Epithelial cell of alveolus of lung (primary cell): ENCODE data around the gene ITGAD. TPM values are rescaled to one million over a fixed set of nuclear protein-coding genes. Genes with fewer than 3 reads are reported as not detected.

Experiments
- total RNA-seq: library from RNA; depleted of rRNA; stranded (reverse); fragments of >200 nt; gene quantifications from 2 replicates; pipeline ENCODE4 v1.2.1, GENCODE V29; 2015

The ITGAD gene
- total RNA-seq, result not detected in 2 replicates

GRCh38 chr16:31393056-31393455 is at the start of gene ITGAD:
TSS of gene ITGAD (plus strand) at chr16:31393335. CDS start at chr16:31393361, 26 bp downstream.

GRCh38 chr16:31354394-31355291 is 38.5 kb upstream of the ITGAD start, which contains the start of gene ITGAX:
TSS of gene ITGAX (plus strand) at chr16:31355176. CDS start at chr16:31355255, 79 bp downstream.

GRCh38 chr16:31428279-31428597 is 35.1 kb downstream of the ITGAD start, which contains the start of gene COX6A2:
TSS of gene COX6A2 (minus strand) at chr16:31428360. CDS start at chr16:31428325, 35 bp downstream.

GRCh38 chr16:31458844-31459686 is 65.9 kb downstream of the ITGAD start, which contains the start of gene ARMC5:
TSS of gene ARMC5 (plus strand) at chr16:31459501. CDS start at chr16:31459525, 24 bp downstream.

GRCh38 chr16:31471875-31472708 is 79.0 kb downstream of the ITGAD start, which contains the start of gene TGFB1I1:
TSS of gene TGFB1I1 (plus strand) at chr16:31472152. CDS start at chr16:31472189, 37 bp downstream.

Other genes with a start within 250 kb of the ITGAD start
- gene PRSS36, start 243.3 kb upstream of the ITGAD start, total RNA-seq, result 0.13 TPM in 1 of 2 replicates, not detected in the other
- gene FUS, start 213.2 kb upstream of the ITGAD start, total RNA-seq, result 49.5 and 60.5 TPM in 2 replicates
- 54.6 and 86.6 TPM in 2 replicates for gene PYCARD, start 190.6 kb upstream of the ITGAD start, total RNA-seq
- gene TRIM72, start 179.2 kb upstream of the ITGAD start, total RNA-seq, result 0.40 TPM in 1 of 2 replicates, not detected in the other
- gene PYDC1, start 176.2 kb upstream of the ITGAD start, total RNA-seq, result not detected in 2 replicates
- gene ITGAM, start 133.4 kb upstream of the ITGAD start, total RNA-seq, result not detected in 2 replicates
- gene ITGAX, start 38.2 kb upstream of the ITGAD start, total RNA-seq, result not detected in 2 replicates
- not detected in 2 replicates for gene COX6A2, start 35.0 kb downstream of the ITGAD start, total RNA-seq
- gene ZNF843, start 49.5 kb downstream of the ITGAD start, total RNA-seq, result 0.26 and 2.5 TPM in 2 replicates
- gene ARMC5, start 66.2 kb downstream of the ITGAD start, total RNA-seq, result 8.8 and 8.9 TPM in 2 replicates
- 132 and 212 TPM in 2 replicates for gene TGFB1I1, start 78.8 kb downstream of the ITGAD start, total RNA-seq
- not detected in 2 replicates for gene SLC5A2, start 89.8 kb downstream of the ITGAD start, total RNA-seq
- 71.5 and 106 TPM in 2 replicates for gene RUSF1, start 115.1 kb downstream of the ITGAD start, total RNA-seq
- gene AHSP, start 134.6 kb downstream of the ITGAD start, total RNA-seq, result 0.39 and 1.4 TPM in 2 replicates